ENCODE measurements around the gene TRMT112.

TRMT112 gene

DNA sequence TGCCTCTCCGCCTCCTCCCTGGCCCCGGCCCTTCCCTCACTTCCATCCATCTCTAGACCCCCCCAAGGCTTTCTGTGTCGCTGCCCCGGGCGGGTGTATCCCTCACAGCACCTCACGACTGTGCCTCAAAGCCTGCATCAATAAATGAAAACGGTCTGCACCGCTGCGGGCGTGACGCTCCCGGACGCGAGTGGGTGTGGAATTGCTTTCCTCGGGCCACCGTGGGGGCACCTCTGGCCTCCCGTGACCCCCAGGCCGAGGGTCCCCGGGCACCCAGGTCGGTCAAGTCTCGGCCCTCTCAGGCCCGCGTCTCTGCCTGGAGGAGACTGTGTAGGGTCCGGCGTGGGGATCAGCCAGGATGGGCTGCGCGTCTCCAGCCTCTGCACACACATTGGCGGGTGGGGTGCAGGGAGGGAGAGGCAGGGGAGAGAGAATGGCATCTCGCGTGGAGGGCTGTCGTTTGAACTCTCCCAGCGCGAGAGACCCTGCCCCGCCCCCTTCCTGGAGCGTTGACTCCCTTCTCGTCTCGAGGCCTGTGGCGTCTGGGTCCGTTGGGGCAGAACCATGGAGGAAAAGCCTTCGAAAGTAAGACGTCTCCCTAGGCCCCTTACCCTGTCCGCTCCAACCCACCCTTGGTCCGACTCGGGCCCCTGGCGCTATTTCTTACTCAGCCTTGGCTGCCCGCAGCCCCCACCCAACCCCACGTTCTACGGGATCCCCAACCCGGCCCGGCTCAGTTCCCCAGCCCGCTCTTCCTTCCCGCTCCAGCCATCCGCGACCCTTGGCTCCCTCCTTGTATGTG, 17.3 kb downstream of the TRMT112 start, which contains the start of gene CATSPERZ:
Gene CATSPERZ, plus strand, starts transcription at position 512 of the 802 bp plus-strand sequence. Its CDS starts 53 bp downstream, at position 565.
- no peak for DNase-seq (ENCODE audit: low read depth)
- no peak for TF ChIP-seq CTCF (IDR thresholded peaks at IDR 0.05; ENCODE audit: insufficient read depth, low read depth, low read length, missing control alignments)
- H3K4me3 ChIP-seq (ENCODE audit: low read depth, low read length) = peak within 1 kb of the TSS; percentile 16

DNA sequence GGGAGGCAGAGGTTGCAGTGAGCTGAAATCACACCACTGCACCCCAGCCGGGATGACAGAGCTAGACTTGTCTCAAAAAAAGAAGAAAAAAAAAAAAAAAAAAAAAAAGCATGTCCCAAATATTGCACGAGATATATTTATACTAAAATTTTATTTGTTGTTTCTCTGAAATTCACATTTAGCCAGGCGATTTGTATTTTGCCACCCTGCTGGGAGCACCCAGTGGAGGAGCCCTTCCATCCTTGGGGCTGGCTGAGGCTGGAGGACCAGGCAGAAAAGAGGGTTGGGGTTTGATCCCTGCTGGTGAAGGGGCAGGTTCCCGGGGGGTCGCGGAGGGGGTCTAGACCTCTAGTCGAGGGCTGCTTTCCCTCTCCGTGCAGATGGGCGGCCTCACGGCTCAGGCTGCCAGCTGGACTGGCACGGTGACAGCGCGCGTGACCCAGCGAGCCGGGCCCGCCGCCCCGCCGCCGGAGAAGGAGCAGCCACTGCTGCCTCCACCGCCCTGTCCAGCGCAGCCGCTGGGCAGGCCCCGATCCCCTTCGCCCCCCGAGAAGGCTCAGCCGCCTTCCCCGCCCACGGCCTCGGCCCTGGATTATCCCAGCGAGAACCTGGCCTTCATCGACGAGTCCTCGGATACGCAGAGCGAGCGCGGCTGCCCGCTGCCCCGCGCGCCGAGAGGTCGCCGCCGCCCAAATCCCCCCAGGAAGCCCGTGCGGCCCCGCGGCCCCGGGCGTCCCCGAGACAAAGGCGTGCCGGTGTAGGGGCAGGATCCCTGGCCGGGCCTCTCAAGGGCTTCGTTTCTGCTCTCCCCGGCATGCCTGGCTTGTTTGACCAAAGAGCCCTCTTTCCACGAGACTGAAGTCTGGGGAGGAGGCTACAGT, 18.2 kb downstream of the TRMT112 start:
- no peak for DNase-seq (ENCODE audit: low read depth)
- H3K4me3 ChIP-seq (ENCODE audit: low read depth, low read length) = no peak overlapping the region

GRCh38 chr11:64297699-64298358, 19.5 kb downstream of the TRMT112 start:
- no peak for DNase-seq (ENCODE audit: low read depth)
- TF ChIP-seq CTCF (IDR thresholded peaks at IDR 0.05; ENCODE audit: insufficient read depth, low read depth, low read length, missing control alignments) = no peak
- no peak overlapping the region for H3K4me3 ChIP-seq (ENCODE audit: low read depth, low read length)

More for the DNA sequence above, 18.2 kb downstream of the TRMT112 start:
- TF ChIP-seq CTCF (IDR thresholded peaks at IDR 0.05; ENCODE audit: insufficient read depth, low read depth, low read length, missing control alignments) = no peak

DNA sequence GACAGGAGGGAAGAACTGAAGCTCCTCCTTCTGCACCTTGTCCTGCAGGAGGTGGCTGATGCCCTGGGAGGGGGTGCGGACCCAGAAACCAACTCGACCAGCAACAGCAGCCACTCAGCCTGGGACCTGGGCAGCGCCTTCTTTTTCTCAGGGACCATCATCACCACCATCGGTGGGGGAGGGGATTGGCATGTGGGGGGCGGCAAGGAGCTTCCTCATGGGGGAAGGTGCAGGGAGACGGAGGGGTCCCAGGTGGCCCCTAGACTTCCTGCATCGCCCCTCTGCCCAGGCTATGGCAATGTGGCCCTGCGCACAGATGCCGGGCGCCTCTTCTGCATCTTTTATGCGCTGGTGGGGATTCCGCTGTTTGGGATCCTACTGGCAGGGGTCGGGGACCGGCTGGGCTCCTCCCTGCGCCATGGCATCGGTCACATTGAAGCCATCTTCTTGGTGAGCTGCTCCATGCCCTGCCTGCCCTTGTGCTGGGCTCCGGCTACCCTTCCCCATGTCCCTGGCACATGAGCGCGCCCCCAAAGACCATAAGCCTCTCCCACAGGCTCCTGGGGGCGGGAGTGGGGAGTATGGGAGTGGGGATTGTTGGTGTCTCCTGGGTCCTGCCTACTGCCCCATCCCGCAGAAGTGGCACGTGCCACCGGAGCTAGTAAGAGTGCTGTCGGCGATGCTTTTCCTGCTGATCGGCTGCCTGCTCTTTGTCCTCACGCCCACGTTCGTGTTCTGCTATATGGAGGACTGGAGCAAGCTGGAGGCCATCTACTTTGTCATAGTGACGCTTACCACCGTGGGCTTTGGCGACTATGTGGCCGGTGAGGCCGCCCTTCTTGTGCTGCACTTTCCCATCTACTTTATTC, 20.3 kb downstream of the TRMT112 start:
- no peak for TF ChIP-seq CTCF (IDR thresholded peaks at IDR 0.05; ENCODE audit: insufficient read depth, low read depth, low read length, missing control alignments)
- no peak overlapping the region for H3K4me3 ChIP-seq (ENCODE audit: low read depth, low read length)
- DNase-seq (ENCODE audit: low read depth) = no peak

DNA sequence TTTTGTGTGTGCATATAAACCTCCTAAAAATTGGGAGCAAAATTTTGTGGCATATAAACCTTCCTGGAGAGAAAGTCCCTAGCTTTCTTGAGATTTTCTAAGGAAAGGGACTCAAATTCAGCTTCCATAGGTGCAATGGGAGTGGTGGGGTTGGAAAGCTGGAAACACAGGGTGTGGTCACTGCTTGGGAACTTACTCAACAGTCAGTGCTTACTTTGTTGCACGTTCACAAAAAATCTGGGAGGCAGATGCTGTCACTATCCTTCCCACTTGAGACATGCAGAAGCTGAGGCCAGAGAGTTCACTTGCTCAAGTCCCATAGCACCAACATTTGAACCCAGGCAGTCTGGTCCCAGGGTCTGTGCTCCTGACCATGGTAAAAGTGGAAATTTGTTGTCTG, 21.1 kb downstream of the TRMT112 start:
- TF ChIP-seq CTCF (IDR thresholded peaks at IDR 0.05; ENCODE audit: insufficient read depth, low read depth, low read length, missing control alignments) = no peak
- DNase-seq (ENCODE audit: low read depth) = no peak
- no peak overlapping the region for H3K4me3 ChIP-seq (ENCODE audit: low read depth, low read length)

- DNase-seq (ENCODE audit: low read depth) = no peak
- no peak for TF ChIP-seq CTCF (IDR thresholded peaks at IDR 0.05; ENCODE audit: insufficient read depth, low read depth, low read length, missing control alignments)
- no peak overlapping the region for H3K4me3 ChIP-seq (ENCODE audit: low read depth, low read length)
Measured at GRCh38 chr11:64295760-64296159, 21.6 kb downstream of the TRMT112 start.
